NCI-H748 (cell line): ENCODE measurements around the gene SUSD2.
"Not testable (repeated sequence)": the region's sequence is repeated elsewhere in the genome, so short reads cannot be mapped to it uniquely, and the experiment has no call there.

Source experiments
- DNase-seq: peaks from one replicate; lab custom pipeline; 2025; ENCODE audit not compliant: unreplicated experiment; lab: John Stamatoyannopoulos, UW

The SUSD2 gene

GRCh38 chr22:24171822-24172221, 9.5 kb upstream of the SUSD2 start:
- no peak for DNase-seq

- DNase-seq = peak; percentile 52
Measured at GRCh38 chr22:24175160-24175808, 6.0 kb upstream of the SUSD2 start.

GRCh38 chr22:24176040-24176439, 5.2 kb upstream of the SUSD2 start:
- DNase-seq = no peak

- no peak for DNase-seq
Measured at GRCh38 chr22:24176630-24177029, 4.7 kb upstream of the SUSD2 start.

- no peak for DNase-seq
Measured at GRCh38 chr22:24177045-24177444, 4.2 kb upstream of the SUSD2 start.

- no peak for DNase-seq
Measured at GRCh38 chr22:24177456-24177855, 3.8 kb upstream of the SUSD2 start.

- DNase-seq = no peak
Measured at GRCh38 chr22:24178021-24178431, 3.3 kb upstream of the SUSD2 start.

GRCh38 chr22:24178502-24179440, 2.5 kb upstream of the SUSD2 start:
- DNase-seq = no peak

- no peak for DNase-seq
Measured at GRCh38 chr22:24179478-24180210, 1.6 kb upstream of the SUSD2 start.

GRCh38 chr22:24180316-24181087, 785 bp upstream of the SUSD2 start:
- no peak for DNase-seq

GRCh38 chr22:24181996-24182899, 961 bp downstream of the SUSD2 start:
- no peak for DNase-seq

- not testable (repeated sequence) for DNase-seq
Measured at GRCh38 chr22:24182900-24183246, 1.6 kb downstream of the SUSD2 start.

- no peak for DNase-seq
Measured at GRCh38 chr22:24183321-24184031, 2.2 kb downstream of the SUSD2 start.

- DNase-seq = no peak
Measured at GRCh38 chr22:24184057-24184798, 2.9 kb downstream of the SUSD2 start.

- no peak for DNase-seq
Measured at GRCh38 chr22:24185001-24185500, 3.8 kb downstream of the SUSD2 start.

GRCh38 chr22:24185501-24186351, 4.4 kb downstream of the SUSD2 start:
- DNase-seq = no peak

GRCh38 chr22:24186352-24186740, 5.1 kb downstream of the SUSD2 start:
- no peak for DNase-seq
